HG03354 (cell line): ENCODE measurements around the gene PRSS33.

Source experiments
- ATAC-seq: cut with Tn5 transposase; IDR thresholded peaks from one replicate; pipeline ENCODE4 v1.9.1; 2021; ENCODE audit warnings: mild to moderate bottlenecking; ENCODE audit not compliant: unreplicated experiment, poor library complexity, severe bottlenecking

The PRSS33 gene

GRCh38 chr16:2749936-2750335, 37.4 kb downstream of the PRSS33 start:
- ATAC-seq = no peak

- no peak for ATAC-seq
Measured at GRCh38 chr16:2749476-2749875, 37.9 kb downstream of the PRSS33 start.

- no peak for ATAC-seq
Measured at GRCh38 chr16:2748757-2749455, 38.5 kb downstream of the PRSS33 start.

GRCh38 chr16:2745961-2746360, 41.4 kb downstream of the PRSS33 start:
- ATAC-seq = no peak

- no peak for ATAC-seq
Measured at GRCh38 chr16:2745116-2745890, 42.1 kb downstream of the PRSS33 start.

GRCh38 chr16:2744711-2745110, 42.6 kb downstream of the PRSS33 start:
- ATAC-seq = no peak

- ATAC-seq = no peak
Measured at GRCh38 chr16:2743007-2743810, 44.2 kb downstream of the PRSS33 start.

GRCh38 chr16:2742323-2743006, 44.9 kb downstream of the PRSS33 start:
- ATAC-seq = no peak

- ATAC-seq = no peak
Measured at GRCh38 chr16:2741168-2741567, 46.2 kb downstream of the PRSS33 start.

- ATAC-seq = no peak
Measured at GRCh38 chr16:2740476-2740875, 46.9 kb downstream of the PRSS33 start.

GRCh38 chr16:2739625-2740430, 47.5 kb downstream of the PRSS33 start:
- ATAC-seq = no peak

- no peak for ATAC-seq
Measured at GRCh38 chr16:2738615-2739014, 48.7 kb downstream of the PRSS33 start.

GRCh38 chr16:2737895-2738418, 49.4 kb downstream of the PRSS33 start:
- no peak for ATAC-seq

GRCh38 chr16:2737238-2737605, 50.1 kb downstream of the PRSS33 start:
- no peak for ATAC-seq

GRCh38 chr16:2736476-2737237, 50.7 kb downstream of the PRSS33 start:
- no peak for ATAC-seq

GRCh38 chr16:2734844-2735515, 52.4 kb downstream of the PRSS33 start:
- ATAC-seq = no peak
